NCI-H526 treated with DMSO at 0.1 percent for 48 hours (cell line): ENCODE measurements around the gene INAVA.
"Not testable (repeated sequence)": the region's sequence is repeated elsewhere in the genome, so short reads cannot be mapped to it uniquely, and the experiment has no call there.

Experiments used
- DNase-seq: peaks from one replicate; lab custom pipeline; 2025; lab: John Stamatoyannopoulos, UW

Gene INAVA

GRCh38 chr1:200963888-200964287 is 69.2 kb downstream of the INAVA start:
- DNase-seq: not testable (repeated sequence)
